Nephron progenitor cell (in vitro differentiated cells): Measurements from ENCODE around the gene OTOP2.

Experiments used
- DNase-seq: peaks from one replicate; pipeline ENCODE4 v3.0.0; 2021
- H3K27ac Mint-ChIP-seq: 2 replicates; pipeline ENCODE4 v1.8.0; 2021; ENCODE audit warnings: mild to moderate bottlenecking, moderate library complexity, mixed read lengths
- H3K27me3 Mint-ChIP-seq: 2 replicates; pipeline ENCODE4 v1.8.0; 2021; ENCODE audit warnings: mild to moderate bottlenecking, low read depth, mixed read lengths; ENCODE audit not compliant: poor library complexity
- H3K36me3 Mint-ChIP-seq: 2 replicates; pipeline ENCODE4 v1.8.0; 2021; ENCODE audit warnings: low read depth, mixed read lengths
- H3K4me1 Mint-ChIP-seq: 2 replicates; pipeline ENCODE4 v1.8.0; 2021; ENCODE audit warnings: mixed read lengths
- H3K4me3 Mint-ChIP-seq: 2 replicates; pipeline ENCODE4 v1.8.0; 2021; ENCODE audit warnings: mild to moderate bottlenecking, moderate library complexity, mixed read lengths
- H3K9me3 Mint-ChIP-seq: 2 replicates; pipeline ENCODE4 v1.8.0; 2021; ENCODE audit warnings: mild to moderate bottlenecking, moderate library complexity, mixed read lengths
- CTCF ChIP-seq: fragments of 200-600 bp; sonication (generic); IDR thresholded peaks from 2 replicates; pipeline ENCODE4 v1.5.0; 2021; ENCODE audit warnings: antibody characterized with exemption

OTOP2 gene

GRCh38 chr17:74924250-74924948, at the start of gene OTOP2:
TSS of gene OTOP2 (plus strand) at chr17:74924273. CDS start at chr17:74924633, 360 bp downstream.
- no peak for TF ChIP-seq CTCF
- Mint-ChIP-seq H3K4me1 (peaks cover 31% of the 10 kb centered on the region), H3K36me3 (no peaks in the 10 kb centered on the region), H3K27me3 (peaks cover 86% of the 10 kb centered on the region), H3K9me3 (no peaks in the 10 kb centered on the region), H3K4me3 (peak within 1 kb of the TSS; percentile 64), H3K27ac (no peak within 1 kb of the TSS)
- DNase-seq = peak; percentile 47

- no peak for DNase-seq
- no peak for TF ChIP-seq CTCF
- Mint-ChIP-seq H3K4me1 (peaks cover 62% of the 10 kb centered on the region), H3K27ac (no peak overlapping the region), H3K9me3 (no peaks in the 10 kb centered on the region), H3K4me3 (peak overlapping the region; percentile 3), H3K27me3 (peaks cover 4% of the 10 kb centered on the region), H3K36me3 (no peaks in the 10 kb centered on the region)
Measured at GRCh38 chr17:74874615-74875037, 49.4 kb upstream of the OTOP2 start.

- no peaks in the 10 kb centered on the region for H3K36me3 Mint-ChIP-seq
- no peak for DNase-seq
- no peak for TF ChIP-seq CTCF
- H3K4me3 Mint-ChIP-seq = peak overlapping the region; percentile 3
- H3K4me1 Mint-ChIP-seq = peaks cover 64% of the 10 kb centered on the region
- H3K27me3 Mint-ChIP-seq = peaks cover 4% of the 10 kb centered on the region
- H3K27ac Mint-ChIP-seq = peak overlapping the region; percentile 41
- H3K9me3 Mint-ChIP-seq = no peaks in the 10 kb centered on the region
Measured at GRCh38 chr17:74875155-74875976, 48.7 kb upstream of the OTOP2 start.

GRCh38 chr17:74875977-74876593, 48.0 kb upstream of the OTOP2 start:
- TF ChIP-seq CTCF = no peak
- no peaks in the 10 kb centered on the region for H3K9me3 Mint-ChIP-seq
- no peaks in the 10 kb centered on the region for H3K36me3 Mint-ChIP-seq
- H3K4me3 Mint-ChIP-seq = no peak overlapping the region
- peak overlapping the region; percentile 41 for H3K27ac Mint-ChIP-seq
- H3K4me1 Mint-ChIP-seq = peaks cover 61% of the 10 kb centered on the region
- no peak for DNase-seq
- H3K27me3 Mint-ChIP-seq = peaks cover 7% of the 10 kb centered on the region

- Mint-ChIP-seq H3K9me3 (no peaks in the 10 kb centered on the region), H3K4me1 (peaks cover 45% of the 10 kb centered on the region), H3K27me3 (peaks cover 22% of the 10 kb centered on the region), H3K27ac (no peak overlapping the region), H3K4me3 (no peak overlapping the region), H3K36me3 (no peaks in the 10 kb centered on the region)
- no peak for DNase-seq
- TF ChIP-seq CTCF = no peak
Measured at GRCh38 chr17:74877592-74878548, 46.2 kb upstream of the OTOP2 start.
